ENCODE measurements around the gene TARDBP.

The TARDBP gene

DNA sequence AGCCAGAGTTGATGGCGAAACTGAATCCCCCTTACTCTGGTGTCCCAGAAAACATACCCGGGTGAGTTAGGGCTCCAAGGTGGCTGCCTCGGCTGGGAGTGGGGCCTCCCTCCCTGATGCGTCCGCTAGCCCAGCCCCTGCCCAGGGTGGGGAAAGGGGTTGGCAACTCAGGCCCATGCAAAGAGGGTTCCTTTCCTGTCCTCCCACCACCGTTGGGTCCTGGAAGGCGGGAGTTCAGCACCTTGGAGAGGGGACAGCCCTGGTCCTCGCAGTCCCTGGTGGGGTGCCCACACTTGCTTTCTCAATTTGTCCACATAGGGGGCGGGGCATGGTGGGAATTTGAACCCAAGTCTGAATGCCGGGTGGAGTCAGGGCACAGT lies 41.3 kb downstream of the TARDBP start:
- TF ChIP-seq ZFX (IDR thresholded peaks at IDR 0.05): no peak
- TF ChIP-seq, protein P1, sequence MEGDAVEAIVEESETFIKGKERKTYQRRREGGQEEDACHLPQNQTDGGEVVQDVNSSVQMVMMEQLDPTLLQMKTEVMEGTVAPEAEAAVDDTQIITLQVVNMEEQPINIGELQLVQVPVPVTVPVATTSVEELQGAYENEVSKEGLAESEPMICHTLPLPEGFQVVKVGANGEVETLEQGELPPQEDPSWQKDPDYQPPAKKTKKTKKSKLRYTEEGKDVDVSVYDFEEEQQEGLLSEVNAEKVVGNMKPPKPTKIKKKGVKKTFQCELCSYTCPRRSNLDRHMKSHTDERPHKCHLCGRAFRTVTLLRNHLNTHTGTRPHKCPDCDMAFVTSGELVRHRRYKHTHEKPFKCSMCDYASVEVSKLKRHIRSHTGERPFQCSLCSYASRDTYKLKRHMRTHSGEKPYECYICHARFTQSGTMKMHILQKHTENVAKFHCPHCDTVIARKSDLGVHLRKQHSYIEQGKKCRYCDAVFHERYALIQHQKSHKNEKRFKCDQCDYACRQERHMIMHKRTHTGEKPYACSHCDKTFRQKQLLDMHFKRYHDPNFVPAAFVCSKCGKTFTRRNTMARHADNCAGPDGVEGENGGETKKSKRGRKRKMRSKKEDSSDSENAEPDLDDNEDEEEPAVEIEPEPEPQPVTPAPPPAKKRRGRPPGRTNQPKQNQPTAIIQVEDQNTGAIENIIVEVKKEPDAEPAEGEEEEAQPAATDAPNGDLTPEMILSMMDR (conservative IDR thresholded peaks at IDR 0.05): no peak
- no peak overlapping the region for H3K27ac ChIP-seq

DNA sequence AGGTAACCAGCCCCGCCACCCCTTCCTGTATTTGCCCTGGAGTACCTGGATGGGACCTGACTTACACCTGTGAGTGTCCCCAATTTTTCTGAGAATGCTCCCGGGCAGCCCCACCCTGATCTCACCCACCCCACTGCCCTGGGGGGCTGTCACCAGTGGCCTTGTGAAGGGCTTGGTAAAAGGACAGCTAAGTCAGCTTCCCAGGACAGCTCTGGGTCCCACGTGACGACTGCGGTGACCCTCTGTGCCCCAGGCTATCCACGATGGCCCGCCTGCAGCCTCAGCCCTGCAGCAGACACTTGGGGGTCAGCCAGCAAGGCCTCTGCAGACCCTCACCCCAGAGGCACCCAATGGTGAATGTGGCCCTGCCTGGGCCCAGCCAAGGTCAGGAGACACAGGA lies 41.7 kb downstream of the TARDBP start:
- no peak overlapping the region for H3K27ac ChIP-seq
- TF ChIP-seq ZFX (IDR thresholded peaks at IDR 0.05): no peak
- TF ChIP-seq, protein P1 (conservative IDR thresholded peaks at IDR 0.05): no peak

DNA sequence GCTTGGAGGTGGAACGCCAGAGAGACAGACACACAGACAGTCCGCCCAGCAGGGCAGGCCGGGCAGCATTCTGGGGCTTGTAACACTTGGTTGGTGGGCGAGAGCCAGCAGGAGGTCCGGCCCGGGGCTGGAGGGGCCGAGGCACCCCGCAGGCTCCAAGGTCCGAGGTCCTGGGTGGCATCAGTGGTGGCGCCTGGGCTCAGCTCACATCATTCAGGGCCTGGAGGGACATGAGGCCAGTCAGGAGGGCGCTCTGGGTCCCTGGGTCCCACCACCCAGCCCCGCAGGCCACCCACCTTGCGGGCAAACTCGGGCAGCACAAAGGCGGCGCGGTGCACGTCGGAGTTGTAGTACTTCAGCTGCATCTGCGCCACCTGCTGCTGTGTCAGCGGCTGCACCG lies 42.2 kb downstream of the TARDBP start:
- no peak overlapping the region for H3K27ac ChIP-seq
- no peak for TF ChIP-seq ZFX (IDR thresholded peaks at IDR 0.05)
- TF ChIP-seq, protein P1 (conservative IDR thresholded peaks at IDR 0.05): no peak

DNA sequence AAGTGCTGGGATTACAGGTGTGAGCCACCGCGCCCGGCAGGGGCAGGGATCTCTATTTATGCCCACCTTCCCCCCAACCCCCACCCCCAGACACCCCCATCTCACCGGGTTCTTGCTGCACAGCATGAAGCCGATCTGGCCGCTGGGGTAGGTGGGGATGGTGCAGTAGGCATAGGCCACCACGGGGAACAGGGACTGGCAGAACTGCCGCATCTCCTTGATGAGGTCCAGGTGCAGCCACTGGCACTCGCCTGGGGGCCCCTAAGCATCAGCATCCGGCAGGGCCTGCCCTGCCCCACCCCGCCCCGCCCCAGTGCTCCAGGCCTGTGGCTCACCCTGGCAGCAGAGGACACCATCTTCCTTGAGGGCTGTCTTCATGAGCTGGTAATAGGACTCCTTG lies 43.2 kb downstream of the TARDBP start:
- no peak overlapping the region for H3K27ac ChIP-seq
- TF ChIP-seq, protein P1 (conservative IDR thresholded peaks at IDR 0.05): no peak
- no peak for TF ChIP-seq ZFX (IDR thresholded peaks at IDR 0.05)

DNA sequence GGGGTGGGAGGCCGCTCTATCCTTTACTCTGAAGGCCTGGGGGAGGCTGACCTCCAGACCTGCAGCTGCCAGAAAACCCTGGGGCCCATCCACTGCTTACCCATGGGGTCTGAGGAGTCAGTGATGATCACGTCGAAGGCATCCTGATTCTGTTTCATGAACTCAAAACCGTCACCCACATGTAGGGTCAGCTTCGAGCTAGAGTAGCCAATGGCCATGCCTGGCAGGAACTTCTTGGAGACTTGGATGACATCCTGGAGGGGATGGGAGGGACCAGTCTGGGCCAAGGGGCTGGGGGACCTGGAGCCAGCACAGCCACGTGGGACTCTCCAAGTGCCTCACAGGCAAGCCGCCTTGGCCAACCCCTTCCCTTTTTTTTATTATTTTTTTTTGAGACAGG lies 44.0 kb downstream of the TARDBP start:
- no peak overlapping the region for H3K27ac ChIP-seq
- TF ChIP-seq ZFX (IDR thresholded peaks at IDR 0.05): no peak
- TF ChIP-seq, protein P1 (conservative IDR thresholded peaks at IDR 0.05): no peak

DNA sequence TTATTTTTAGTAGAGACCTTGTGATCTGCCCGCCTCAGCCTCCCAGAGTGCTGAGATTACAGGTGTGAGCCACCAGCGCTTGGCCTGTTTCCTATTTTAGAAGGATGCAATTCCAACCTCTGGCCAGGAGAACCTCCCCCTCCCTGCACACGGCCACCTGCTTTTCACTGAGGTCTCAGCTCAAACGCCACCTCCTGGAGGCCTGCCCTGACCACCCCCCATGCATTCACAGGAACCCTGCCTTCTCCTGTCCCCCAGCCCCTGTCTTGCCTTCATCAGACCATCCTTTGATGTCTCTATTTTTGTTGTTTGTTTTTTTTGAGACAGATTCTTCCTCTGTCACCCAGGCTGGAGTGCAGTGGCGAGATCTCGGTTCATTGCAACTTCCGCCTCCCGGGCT lies 45.0 kb downstream of the TARDBP start:
- TF ChIP-seq, protein P1 (conservative IDR thresholded peaks at IDR 0.05): no peak
- no peak for TF ChIP-seq ZFX (IDR thresholded peaks at IDR 0.05)
- peak overlapping the region; percentile 98; the same call in 1 of the 2 replicates for H3K27ac ChIP-seq

DNA sequence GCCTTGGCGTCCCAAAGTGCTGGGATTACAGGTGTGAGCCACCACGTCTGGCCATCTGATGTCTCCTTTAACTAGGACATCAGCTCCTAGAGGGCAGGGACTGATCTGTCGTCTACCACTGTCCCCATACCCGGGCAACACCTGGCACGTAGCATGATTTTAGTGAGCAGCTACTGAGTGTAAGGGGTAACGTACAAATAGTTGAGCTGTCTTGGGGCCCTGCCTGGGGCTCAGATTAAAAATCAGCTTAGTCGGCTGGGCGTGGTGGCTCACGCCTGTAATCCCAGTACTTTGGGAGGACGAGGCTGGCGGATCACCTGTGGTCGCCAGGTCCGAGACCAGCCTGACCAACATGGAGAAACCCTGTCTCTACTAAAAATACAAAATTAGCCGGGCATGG lies 45.6 kb downstream of the TARDBP start:
- H3K27ac ChIP-seq: peak overlapping the region; percentile 98

More for the DNA sequence above, 45.6 kb downstream of the TARDBP start:
- TF ChIP-seq ZFX (IDR thresholded peaks at IDR 0.05): no peak
- TF ChIP-seq, protein P1 (conservative IDR thresholded peaks at IDR 0.05): no peak
